ENCODE measurements around the gene DMRTA2.

DMRTA2 gene

DNA sequence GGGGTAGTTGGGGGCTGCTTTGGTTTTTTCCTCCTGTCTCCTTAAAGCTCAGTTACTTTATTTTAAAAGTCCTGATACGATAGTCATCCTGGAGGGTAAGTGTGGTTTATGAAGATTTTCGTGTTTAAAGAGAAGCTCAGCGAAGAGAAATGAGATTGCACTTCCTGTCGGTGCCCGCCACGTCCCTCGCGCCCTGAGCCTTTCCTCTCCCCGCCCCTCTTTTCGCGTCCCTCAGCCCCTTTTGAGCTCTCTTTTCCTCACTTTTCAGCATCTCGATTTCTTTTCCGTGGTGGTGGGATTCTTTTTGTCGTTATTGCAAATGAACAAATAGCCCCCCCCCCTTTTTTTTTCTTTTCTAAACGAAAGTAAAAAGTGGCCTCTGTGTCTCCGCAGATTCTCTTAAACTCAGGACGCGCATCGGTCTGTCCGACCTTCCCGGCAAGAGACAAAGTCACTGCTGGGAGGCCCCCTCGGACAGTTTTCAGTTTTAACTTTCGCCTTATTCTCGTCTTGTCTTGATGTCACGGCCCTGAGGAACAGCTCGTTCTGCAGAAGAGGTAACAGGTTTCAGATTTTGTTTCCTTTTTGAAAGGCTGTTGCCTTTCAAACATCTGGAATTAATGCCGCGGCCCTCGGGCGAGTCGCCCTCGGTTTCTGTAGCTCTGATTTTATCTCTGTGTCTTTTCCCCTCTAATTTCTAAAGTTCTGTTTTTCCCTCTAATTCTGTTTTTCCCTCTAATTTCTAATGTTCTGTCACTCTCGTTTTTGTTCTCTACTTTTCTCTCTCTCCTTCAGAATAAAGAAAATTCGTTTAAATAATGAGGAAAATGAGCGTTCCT is 1.0 kb upstream of the DMRTA2 start:
- no peak for DNase-seq (ENCODE audit: low read depth)

DNA sequence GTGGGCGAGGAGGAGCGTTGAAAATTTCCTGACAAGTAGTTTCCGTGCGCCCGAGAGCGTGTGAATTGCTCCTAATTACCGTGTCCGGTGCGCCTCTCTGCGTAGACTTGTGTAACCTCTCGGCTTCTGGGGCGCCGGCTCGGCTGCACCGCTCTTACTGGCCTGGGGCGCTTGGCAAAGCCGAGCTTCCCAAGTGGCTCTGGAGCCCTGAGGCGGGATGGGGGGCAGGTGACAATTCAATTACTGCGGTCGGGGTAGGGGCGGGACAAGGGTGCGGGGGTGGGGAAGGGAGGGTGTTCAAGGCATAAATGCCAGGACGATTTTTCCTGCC is 392 bp upstream of the DMRTA2 start:
- no peak for DNase-seq (ENCODE audit: low read depth)

DNA sequence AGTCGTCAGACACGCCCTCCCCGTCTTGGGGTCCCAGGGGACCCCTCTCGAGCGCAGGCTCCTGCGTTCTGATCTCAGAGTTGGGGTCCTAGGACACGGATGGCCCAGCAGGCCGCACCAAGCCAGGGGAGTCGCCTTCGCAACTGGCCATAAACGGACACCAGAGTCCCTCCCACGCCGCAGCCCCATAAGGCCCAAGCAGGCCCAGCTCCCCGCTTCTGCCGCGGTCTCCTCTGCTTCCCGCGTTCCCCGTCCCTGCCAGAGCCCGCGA is 633 bp downstream of the DMRTA2 start:
- DNase-seq (ENCODE audit: low read depth): no peak

DNA sequence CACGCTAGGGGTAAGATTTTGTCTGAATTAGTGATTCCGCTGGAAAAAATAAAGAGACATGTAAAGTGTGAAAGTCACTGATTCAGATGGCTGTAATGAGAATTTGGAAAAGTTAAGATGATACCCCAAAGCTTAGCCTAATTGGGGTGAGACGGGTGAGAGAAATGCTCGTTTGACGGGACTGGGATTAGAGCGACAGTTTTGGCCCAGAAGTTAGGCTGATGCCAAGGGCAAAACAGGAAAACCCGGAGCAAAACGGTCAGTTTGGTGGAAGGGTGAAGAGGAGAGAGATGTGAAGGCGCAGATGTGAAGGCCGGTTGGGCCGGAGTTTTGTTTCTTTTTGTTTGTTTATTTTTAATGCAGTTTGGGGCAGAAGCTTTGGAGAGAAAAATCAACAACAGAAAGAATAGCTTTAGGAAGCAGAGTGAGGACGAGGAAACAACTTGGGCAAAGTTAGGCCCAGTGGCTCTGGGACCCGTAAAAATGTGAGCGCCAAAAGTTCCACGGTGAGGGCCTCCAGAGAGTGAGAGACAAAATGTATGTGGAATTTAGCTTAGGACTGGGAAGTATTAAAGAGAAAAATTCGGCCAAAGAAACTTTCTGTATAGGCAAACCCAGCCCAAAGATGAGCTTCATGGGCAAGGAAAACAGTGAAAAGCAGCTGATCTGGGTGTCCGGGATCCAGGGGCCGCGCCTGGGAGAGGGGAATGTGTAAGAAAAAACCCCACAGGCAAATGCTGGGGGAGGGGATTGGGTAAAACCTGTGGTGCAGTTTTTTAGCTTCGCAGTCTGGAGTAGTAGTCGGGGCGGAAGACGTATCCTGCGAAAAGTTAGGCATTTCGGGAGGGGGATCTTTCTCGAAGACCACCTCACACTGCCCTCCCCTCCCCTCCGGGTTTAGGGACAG is 1.2 kb downstream of the DMRTA2 start:
- DNase-seq (ENCODE audit: low read depth): no peak

DNA sequence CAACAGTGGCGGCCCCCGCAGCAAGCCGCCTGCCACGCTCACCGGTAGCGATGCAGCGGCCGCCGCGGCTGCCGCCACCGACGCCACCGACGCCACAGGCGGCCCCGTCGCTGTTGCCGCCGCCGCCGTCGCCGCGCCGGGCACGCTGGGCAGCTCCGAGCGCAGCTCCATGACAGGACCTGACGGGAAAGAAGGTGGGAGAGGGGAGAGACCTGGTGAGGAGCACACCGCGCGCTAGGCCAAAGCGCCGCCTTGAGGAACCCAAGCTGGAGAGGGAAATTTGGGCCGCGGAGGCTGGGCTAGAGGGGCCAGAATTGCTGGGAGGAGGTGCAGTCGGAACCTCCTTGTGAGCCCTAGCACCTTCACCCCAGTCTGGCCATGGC is 1.9 kb downstream of the DMRTA2 start:
- no peak for DNase-seq (ENCODE audit: low read depth)

DNA sequence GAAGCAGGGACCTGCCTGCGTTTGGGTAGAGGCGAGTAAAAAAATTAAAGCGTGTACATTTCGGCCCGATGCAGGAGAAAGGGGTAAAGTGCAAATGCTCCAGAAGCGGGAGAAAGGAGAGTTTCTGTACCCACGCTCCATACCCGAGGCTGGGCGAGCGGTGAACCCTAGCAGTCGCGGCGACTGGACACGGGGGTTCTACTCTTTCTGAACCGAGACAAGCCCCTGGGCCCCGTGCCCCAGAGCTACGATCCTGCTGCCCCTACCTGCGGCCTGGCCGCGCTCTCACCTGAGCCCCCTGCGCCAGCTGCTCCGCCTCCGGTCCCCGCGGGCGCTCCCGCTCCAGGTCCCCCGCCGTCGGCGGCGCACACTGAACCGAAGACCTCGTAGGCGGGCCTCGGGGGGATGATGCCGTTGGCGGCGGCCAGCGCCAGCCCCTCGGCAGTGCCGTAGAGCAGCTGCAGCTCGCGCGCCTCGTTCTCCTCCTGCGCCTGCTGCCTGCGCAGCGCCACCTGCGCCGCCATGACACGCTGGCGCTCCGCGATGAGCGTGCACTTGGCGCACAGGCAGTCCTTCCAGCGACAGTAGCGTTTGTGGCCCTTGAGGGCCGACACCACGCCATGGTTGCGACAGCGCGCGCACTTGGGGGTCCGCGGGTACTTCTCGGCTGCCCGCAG is 2.4 kb downstream of the DMRTA2 start:
- no peak for DNase-seq (ENCODE audit: low read depth)

DNA sequence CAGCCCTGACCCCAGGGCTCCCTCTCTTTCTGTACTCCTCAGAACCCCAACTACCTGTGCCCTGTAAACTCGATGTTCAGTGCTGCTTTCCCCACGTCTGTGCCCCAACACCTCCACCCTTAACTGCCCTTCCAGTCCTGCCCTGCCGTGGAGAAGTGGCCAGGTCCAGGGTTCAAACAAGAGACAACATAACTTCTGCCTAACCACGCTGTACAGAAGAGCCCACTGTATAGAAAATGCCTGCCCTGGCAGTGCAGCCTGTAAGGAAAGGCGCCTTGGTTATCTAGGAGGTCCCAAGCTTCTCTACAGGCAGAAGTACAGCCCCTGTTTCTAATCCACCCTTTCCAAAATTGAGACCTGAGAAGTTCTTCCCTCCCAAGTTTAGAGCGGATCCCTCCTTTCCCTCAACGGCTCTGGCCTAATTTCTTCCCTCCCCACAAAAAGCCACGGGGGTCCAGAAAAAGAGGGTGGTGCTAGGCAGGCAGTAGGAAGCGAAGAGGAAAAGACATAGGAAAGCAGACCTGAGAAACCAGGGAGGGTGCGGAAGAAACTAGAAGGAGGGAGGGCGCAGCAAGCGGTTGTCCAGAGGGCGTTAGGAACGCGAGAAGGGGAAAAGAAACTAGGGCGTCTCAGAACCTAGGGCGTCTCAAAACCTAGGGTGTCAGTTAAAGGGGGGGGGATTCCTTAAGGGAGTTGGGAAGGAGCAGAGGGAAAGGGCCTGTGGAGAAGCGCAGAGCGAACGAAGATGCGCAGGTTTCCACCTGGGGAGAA is 3.2 kb downstream of the DMRTA2 start:
- DNase-seq (ENCODE audit: low read depth): no peak

DNA sequence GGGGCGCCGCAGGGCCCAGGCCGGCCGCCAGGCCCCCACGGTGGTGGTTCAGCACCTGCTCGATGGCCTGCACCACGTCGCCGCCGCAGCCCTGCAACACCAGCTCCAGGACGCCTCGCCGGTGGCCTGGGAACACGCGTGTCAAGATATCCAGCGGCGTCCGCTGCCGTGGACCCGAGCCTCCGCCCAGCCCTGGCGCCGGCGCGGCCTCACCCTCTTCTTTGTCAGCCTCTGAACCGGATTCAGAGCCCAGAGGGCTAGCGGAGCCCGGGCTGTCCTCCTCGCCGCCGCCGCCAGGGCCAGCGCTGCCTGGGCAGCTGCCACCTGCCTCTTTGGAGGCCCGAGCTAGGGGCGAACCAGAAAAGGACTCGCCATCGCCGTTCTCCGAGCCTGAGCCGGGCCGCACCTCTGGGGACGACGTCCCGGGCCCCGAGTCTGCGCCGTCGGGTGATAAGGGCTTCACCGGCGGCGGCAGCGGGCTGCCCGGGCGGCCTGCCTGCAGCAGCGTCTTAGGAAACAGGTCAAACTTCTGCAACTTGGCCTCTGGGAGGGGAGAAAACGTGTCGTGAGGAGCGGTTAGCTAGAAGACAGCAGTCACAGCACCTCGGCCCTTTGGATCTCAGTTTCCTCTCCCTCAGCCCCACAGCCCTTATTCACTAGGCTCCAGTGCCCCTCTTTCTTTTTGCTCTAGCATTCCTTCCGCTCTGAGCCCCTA is 3.9 kb downstream of the DMRTA2 start:
- no peak for DNase-seq (ENCODE audit: low read depth)

DNA sequence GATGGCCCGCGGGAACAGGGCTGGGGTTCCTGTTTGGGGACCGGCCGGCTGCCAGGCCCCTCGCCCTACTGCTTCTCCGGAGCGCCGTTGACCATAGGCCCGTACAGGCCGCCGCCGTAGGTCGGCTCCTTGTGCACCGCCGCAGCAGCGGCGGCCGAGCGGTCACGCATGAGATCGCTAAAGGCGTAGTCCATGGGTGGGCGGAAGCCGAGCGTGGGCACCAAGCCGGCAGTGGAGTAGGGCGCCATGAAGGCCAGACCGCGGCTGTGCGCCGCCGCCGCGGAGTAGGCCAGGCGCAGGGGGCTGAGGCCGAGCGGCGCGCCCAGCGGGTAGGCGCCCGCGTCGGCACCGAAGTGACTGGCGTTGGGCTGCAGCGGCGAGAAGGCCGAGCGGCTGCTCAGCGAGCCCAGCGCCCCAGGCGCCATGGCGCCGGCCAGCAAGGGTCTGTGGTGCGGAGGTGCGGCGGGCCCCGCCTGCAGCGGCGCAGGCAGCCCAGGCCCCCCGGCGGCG is 4.6 kb downstream of the DMRTA2 start:
- DNase-seq (ENCODE audit: low read depth): no peak

DNA sequence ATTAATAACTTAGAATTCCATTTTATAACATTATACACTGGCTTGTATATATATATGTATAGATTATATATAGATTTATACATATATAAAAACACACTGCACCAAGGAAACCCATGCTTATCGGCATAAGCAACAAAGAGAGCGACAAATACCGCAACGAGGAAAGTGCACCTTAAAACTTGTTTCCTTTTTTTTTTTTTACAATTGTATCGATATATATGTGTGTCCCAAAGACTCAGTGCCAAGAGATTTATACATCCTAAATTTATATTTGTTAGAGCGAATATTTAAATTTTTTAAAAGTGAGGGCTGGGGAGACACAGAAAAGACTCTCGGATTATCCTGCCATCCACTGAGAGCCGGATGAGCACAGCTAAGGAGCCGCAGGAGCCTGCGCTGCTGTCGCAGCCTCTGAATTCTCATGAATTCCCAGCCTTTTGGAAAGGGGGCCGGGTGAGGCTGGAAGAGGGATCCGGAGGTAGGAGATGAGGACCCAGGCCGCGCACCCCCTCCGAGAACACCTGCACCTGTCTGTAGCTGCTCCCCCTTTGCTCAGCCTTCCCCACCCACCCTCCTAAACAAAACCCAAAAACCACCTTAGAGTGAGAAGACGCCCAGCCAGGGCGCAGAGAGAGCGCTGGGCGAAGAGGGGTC is 5.2 kb downstream of the DMRTA2 start:
- no peak for DNase-seq (ENCODE audit: low read depth)

DNA sequence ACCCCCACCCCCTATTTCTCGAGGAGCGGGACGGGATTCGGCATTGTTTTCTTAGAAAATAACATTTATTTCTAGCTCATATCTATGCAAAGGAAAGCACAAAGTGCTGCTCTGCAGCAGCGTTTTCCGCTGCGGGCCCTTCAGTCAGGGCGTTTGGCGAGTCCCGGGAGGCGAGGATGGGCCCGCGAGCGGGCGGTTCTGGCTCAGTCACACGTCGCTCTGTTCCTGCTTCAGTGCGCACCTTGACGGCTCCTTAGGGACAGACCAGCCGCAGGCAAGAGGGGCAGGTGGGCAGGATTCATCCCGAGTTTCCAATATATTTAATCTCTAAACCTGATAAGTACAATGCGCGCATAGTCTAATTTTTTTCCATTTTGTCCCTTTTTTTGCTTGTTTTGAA is 5.7 kb downstream of the DMRTA2 start:
- DNase-seq (ENCODE audit: low read depth): no peak

DNA sequence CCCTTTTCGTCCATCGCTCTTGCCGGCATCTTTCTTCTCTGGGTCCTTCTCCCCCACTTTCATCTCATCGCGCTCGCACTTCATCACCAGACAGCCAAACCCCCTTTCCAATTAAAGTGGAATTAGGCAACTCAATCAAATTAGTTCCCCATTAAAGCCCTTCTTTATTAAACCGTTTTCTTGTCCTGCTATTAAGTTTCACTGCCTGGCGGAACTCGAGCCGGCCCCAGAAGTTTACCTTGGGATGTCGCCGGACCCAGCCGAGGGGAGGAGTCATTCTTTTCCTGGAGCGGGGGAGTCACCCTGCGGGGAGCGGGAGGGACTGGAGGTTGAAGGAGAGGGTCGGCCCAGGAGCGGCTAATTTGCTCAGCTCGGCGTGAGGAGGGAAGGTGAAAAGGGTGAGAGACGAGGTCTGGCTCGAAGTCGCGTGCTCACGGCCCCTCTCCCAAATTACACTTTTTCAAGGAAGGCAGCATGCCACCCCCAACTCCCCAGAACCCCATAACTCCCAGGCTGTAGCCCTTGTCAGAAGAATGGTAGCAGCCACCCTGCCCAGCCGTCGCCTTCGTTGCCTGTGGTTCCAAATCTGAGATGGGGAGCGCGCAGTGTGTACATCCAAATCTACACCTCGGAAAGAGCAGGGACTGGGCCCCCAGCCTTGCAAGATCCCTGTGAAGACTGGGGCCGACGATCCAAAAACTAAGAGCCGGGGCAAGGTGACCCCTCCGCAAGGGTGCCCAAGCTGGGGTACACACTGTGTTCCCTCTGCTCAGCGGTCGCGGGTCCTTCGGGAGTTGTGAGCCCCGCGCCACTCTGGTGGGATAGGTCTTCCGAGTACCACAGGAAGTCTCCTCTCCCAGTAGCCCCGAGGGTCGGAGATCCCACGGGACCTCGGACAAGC is 6.4 kb downstream of the DMRTA2 start:
- no peak for DNase-seq (ENCODE audit: low read depth)

DNA sequence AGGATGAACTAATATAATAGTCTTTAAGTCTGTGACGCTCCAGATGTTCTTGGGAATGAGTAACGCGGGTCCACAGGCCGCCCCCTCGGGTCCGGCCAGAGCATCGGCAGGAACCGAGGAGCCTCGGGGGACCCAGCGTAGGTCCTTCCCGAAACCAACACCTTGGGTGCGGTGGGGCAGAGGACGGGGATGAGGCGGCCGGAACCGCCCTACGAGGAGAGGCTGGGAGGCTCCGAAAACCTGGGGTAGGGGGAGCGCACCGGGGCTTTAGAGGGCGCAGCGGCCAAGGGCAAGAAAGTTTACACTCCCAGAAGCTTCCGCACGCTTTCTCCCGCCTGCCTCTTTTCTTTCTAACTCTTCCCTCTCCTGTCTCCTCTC is 7.1 kb downstream of the DMRTA2 start:
- no peak for DNase-seq (ENCODE audit: low read depth)

DNA sequence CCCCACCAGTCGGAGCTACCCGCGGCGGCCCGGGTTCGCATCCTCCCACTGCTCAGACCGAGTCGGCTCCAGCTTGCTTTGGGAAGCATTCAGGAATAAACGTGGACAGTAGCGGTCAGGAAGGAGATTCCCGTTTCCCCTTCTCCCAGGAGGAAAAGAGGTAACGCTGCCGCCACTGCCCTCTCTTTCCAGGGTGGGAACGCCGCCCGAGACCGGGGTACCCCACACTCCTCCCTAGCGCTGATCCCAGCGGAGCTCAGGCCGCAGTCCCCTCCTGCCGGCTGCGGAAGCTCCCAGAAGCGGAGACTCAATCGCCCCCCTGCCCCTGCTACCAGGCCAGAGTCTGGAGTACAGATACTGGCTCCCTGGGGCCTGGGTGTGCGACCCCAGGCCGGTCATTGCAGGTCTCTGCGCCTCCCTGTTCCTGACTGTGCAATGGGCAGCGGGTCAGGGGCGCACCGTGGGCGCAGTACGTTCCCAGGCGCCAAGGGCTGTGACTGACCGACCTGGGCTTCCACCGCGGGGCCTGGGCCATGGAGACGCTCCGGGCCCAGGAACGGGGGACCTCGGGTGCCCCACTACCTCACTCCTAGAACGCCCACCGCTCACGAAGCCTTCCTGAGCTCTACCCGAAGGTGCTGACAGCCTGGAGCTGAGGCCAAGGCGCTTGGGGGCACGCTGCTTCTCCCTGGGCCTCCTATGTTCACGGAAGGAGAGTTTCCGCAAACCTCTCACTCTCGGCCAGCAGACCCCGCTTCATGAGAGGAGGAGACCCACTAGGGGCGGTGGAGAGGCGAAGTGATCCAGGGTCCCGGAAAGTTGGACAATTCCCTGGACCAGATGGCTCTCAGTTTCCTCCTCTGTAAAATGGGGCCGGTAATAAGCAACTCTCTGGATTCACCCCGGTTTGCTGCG is 7.8 kb downstream of the DMRTA2 start:
- no peak for DNase-seq (ENCODE audit: low read depth)

DNA sequence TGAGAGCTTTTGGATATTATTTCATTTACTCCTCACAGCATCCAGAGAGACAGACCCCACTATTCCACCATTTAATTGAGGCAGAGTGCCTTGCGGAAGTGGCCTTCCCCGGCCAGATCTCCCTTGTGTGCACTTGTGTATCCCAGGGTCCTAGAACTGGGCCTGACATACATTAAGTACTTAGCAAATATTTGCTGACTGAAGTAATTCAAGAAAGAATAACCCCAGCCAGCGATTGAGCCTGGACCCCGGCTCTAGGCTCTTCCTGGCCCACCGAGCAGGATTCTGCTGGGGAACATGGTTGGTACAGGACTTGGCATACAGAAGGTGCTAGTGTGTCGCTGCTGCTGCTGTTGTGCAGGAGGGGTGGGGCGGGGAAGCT is 8.4 kb downstream of the DMRTA2 start:
- no peak for DNase-seq (ENCODE audit: low read depth)

DNA sequence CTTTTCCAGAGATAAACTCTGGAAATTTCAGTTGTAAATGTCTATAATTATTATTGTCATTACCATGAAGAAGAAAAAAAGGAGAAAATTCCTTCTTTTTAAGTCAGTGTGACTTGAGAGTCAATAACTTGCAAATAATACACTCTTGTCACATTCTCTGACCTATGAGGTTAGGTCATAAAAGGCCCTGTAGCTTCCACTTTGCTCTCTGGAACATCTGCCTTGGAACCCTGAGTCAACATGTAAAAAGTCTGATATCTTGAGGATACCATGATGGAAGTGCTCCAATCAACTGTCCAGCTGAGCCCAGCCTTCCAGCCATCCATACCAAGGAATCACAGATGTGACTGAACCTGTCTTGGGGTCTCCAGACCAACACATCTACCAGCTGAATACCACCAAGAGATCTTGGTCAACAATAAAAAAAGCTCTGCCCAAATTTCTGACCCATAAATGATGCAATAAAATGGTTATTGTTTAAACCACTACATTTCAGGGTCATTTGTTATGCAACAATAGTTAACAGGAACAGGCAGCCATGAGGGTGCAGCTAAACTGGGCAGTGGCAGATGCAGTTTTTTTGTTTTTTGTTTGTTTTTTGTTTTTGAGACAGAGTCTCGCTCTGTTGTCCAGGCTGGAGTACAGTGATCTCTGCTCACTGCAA is 10.3 kb downstream of the DMRTA2 start:
- no peak for DNase-seq (ENCODE audit: low read depth)

DNA sequence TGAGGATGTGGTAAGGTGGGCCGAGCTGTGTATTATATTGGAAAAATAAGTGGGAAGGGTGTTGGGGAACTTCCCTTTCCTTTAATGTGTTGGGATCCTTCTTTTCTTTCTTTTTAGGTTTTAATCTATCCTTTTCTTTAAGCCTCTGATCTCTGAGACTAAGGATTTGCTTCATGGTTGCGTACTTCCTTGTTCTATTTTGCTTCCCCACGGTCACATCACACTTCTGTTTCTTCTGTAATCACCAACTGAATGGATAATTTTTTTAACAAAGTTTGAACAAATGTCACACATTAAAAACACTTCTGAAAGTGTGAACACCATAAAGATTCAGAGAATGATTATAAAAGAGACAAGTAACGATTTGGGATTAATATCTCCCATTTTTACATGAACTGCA is 17.4 kb downstream of the DMRTA2 start:
- DNase-seq (ENCODE audit: low read depth): no peak

DNA sequence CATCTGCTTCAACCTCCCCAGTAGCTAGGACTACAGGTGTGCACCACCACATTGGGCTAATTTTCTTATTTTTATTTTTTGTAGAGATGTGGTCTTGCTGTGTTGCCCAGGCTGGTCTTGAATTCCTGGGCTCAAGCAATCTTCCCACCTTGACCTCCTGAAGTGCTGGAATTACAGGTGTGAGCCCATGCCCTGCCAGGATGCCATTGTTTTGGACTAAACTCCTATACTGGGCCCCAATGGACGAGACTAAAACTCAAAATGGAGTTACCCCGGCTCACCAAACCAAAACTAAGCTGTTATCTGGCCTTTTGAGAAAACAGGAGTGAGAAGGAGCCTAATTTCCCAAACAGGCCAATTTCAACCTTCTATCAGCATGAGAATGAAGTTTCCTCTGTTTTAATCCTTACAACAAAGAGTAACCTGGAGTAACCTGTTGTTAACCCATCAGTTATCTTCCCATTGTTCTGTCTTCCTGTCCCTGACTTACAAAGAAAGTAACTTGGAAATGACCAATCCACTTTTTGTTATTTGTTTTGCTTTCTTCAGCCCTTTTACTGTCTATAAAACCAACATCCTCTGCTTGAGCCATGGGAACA is 29.6 kb downstream of the DMRTA2 start:
- no peak for DNase-seq (ENCODE audit: low read depth)
